HG03108 (cell line): ENCODE measurements around the gene SEZ6L2.
"Not testable (repeated sequence)": the region's sequence is repeated elsewhere in the genome, so short reads cannot be mapped to it uniquely, and the experiment has no call there.

ENCODE experiments used
- ATAC-seq: cut with Tn5 transposase; IDR thresholded peaks from one replicate; pipeline ENCODE4 v1.9.1; 2021; ENCODE audit warnings: moderate library complexity; ENCODE audit not compliant: unreplicated experiment

The SEZ6L2 gene

DNA sequence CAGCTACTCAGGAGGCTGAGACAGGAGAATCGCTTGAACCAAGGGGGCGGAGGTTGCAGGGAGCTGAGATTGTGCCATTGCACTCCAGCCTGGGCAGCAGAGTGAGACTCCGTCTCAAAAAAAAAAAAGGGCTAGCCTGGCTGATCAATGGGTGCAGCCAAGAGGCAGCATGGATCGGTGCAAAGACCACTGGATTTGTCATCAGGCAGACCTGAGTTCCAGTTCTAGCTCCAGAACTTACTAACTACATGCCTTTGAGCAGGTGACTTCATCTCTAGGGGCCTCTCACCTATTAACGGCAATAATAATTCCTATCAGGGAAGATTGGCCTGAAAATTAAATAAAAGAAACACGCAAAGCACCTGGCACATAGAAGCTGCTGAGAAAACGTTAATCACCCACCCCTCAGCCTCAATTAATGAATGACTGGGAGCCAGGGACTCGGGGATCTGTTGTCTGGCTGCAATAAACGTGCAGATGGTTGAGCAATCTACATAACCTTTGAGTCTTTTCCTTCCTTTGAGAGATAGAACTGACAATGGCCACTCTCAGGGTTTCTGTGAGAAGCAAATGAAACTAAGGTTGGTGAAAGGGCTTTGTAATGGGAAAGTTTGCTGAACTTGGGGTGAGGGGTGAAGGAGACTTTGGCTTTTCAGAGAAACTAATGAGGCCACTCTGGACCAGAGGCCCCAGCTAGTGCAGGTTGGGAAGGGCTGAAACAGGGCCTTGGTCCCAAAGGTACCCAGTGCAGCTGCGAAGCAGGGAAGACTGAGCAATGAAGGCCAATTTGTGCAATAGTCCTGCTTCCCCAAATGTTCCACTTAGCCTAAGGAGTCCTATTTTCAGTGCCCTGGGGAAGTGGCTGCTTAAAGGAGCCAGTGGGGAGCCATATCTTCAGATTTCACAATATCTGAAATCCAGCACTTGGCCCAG, 7.6 kb downstream of the SEZ6L2 start:
- no peak for ATAC-seq

DNA sequence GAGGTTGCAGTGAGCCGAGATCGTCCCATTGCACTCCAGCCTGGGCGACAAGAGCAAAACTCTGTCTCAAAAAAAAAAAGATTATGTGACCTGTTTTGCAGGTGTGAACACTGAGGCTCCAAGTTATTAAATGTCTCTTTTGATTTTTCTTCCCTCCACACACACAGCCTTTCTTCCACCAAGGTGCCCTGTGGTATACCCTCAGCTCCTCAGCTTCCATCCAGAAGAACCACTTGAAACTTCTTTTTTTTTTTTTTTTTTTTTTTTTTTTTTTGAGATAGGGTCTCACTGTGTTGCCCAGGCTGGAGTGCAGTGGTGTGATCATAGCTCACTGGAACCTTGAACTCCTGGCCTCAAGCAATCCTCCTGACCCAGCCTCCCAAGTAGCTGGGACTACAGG, 10.0 kb downstream of the SEZ6L2 start:
- ATAC-seq = not testable (repeated sequence)

DNA sequence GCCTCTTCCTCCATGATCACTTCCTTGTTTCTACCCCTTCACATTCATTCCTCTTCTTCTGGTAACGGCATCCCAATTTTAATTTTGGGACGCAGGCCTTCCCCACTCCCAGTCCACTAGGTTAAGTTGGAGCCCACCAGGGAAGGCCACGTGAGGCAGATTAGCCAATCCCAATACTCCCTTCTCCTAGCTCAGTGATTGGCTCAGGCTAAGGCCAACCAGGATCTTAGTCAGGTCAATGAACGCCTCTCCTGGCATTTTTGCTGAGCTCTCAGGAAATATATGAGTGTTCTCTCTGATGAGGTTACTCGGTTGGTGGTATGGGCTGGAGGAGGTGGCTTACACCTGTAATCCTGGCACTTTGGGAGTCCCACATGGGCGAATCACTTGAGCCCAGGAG, 15.4 kb downstream of the SEZ6L2 start:
- no peak for ATAC-seq

DNA sequence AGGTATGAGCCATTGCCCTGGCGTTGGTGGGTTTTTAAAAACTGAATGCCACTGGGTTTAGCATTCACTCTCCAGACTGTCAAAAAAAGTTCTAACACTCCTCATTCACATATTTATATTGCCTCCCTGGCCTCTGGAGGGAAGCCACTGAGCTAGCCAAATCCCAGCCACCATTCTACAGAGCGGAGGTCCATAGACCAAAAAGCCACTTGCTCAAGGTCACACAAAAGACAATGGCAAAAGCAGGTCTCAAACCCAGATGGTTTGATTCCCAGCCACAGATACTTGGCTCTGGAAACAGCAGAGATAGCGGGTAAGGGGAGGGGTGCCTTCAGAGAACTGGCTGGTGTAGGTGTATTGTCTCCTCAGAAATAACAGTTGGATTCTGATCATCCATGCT, 18.3 kb downstream of the SEZ6L2 start:
- no peak for ATAC-seq

DNA sequence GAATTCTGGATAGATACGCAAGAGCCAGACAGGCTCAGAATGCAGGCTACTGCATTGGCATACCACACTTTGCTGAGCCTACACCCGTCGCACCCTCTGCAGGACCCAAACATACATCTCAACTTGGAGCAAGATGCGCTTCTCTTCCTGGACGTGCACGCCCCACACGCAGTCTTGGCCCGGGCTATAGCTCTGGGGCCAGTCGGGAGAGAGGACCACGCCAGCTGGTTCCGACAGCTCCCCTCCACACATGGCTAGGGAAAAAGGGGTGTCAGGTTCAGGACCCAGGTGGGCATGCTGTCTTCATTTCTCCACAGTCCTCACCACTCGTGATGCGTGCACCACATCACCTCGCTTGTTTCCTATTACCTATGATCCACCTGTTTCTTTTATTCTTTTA, 21.2 kb downstream of the SEZ6L2 start:
- no peak for ATAC-seq

DNA sequence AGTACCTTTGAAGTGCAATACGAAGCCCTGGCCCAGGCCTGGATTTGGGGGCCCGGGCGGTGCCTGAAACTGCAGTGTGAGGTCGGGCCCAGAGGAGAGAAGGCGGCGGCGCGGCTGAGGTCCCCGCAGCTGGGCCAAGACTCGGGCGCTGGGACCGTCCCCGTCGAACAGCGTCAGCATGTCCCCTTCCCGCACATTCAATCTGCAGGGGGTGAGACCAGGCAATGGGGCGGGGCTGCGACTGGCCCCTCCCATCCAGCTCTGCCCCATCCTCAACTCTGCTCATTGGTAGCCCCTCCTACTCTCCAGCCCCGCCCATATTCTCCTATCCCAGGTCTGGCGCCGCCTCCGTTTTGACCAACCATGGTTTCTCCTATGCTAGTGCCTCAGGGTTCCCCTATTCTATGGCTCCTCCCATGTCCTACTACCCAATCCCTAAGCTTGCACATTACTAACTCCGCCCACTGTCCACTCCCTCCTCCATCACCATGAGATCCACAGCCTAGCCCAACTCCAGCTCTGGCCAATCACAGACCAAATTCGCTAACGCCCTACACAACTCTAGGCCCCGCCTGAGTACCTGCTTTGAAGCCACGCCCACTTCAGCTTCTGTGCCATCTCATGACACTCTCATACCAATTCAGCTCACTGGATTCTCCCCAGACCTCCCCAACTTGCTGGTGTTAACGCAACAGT, 21.9 kb downstream of the SEZ6L2 start:
- ATAC-seq = no peak

DNA sequence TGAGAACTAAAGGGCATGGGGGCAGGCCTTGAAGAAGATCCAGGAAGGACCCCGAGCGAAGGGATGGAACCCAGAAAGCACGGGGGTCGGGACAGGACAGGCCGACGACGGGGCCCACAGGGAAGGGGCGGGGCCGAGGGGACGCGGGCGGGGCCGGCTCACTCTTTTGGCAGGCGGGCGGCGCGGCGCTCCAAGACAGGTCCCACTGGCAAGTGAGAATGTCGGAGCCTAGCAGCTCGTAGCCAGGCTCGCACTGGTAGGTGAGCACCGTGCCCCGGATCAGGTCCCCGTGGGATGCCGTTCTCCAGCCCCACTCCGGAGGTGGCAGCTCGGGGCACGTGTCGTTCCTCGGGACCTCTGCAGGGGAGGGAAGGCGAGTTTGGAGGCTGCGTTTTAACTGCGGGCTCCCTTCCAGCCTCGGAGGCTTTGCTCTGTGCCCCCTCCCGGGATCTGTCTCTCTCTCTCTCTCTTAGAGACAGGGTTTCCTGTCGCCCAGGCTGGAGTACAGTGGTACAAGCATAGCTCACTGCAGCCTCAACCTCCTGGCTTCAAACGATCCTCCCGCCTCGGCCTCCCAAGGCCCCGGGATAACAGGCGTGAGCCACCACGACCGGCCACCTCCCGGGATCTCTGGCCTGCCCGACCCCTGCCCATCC, 22.6 kb downstream of the SEZ6L2 start:
- ATAC-seq = no peak

DNA sequence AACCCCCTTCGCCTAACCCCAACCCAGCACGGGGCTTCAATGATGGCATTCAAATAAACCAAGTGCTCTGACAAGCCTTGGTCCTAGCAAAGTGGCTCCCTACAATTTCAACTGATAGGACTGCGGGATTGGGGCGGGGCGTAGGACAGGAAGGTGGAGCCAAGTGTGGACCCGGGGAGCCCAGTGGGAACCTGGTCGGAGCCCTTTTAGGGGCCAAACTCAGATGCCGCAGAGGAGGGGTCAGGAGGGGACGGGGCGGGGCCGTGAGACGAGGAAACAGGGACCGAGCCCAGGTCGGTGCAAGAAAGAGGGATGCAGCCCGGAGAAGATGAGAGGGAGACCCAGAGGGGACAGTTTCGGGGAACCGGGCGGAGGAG, 23.1 kb downstream of the SEZ6L2 start:
- no peak for ATAC-seq

DNA sequence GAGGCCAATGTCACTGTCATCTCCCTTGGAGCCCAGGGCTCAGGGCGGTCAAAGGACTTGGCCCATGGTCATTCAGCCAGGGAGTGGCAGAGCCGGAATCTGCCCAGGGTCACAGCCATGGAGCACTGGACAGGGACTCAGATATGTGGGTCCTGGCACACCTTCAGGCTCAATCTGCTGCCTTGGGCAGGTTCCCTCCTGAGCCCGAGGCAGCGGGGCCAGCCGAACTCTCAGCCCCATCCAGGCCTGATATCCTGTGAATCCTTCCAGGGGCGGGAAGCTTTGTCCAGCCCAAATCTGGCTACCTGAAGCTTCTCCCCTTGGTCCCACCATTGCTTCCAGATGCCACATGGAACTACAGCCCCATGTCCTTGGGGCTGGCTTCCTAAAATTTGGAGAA, 24.1 kb downstream of the SEZ6L2 start:
- no peak for ATAC-seq

DNA sequence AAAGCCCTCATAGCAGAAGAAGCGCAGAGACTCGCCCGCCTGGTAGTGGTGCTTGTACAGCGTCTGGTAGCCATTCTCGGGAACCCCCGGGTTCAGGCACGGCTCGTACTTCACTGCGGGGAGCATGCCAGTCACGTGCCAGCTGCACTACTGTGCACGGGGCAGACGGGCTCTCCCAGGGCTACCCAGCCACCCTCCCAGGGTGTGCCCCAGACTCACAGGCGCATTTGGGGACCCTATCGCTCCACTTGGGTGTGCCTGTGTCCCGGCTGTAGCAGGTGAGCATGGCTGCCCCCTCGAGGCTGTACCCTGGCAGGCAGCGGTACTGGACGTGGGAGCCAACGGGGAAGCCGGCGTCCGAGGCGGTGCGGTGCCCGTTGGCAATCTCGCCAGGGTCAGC, 26.0 kb downstream of the SEZ6L2 start:
- ATAC-seq = no peak

DNA sequence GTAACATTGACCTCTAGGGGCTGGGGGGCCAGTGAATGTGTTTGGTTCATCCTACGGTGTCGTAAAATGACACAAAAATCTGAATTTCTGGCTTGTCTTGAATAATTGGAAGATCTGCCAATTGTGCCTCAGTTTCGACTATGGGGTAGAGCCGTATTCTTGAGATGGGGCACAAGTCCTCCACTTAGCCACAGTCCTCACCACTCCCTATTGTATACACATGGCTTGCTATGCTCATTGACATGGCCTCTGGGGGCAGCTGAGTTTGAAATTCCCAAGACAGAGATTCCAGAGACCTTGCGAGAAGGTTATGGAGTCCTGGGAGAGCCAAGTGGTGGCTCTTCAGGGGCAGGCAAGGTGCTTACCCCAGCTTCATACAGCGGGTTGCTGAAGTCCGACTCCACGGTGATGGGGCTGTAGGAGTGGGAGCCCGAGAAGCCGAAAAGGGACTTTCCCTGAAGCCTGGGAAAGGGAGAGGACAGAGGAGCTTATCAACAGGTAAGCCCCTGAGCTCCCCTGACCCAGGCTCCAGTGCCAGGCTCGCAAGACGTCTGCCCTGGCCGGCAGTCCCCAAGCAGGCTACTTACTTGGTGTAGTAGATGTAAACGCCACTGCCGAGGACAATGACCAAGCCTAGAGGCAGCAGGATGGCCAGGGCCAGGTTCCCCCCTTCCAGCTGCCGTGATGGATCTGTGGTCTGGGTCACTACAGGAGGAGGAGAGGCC, 27.4 kb downstream of the SEZ6L2 start:
- ATAC-seq = no peak

DNA sequence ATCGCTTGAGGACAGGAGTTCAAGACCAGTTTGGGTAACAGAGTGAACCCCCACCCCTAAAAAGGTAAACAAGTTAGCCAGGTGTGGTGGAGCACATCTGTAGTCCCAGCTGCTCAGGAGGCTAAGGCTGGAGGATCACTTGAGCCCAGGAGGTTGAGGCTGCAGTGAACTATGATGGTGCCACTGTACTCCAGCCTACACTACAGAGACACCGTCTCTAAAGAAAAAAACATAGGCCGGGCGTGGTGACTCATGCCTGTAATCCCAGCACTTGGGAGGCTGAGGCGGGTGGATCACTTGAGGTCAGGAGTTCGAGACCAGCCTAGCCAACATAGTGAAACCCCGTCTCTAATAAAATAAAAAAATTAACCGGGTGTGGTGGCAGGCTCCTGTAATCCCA, 30.3 kb downstream of the SEZ6L2 start:
- ATAC-seq = not testable (repeated sequence)

DNA sequence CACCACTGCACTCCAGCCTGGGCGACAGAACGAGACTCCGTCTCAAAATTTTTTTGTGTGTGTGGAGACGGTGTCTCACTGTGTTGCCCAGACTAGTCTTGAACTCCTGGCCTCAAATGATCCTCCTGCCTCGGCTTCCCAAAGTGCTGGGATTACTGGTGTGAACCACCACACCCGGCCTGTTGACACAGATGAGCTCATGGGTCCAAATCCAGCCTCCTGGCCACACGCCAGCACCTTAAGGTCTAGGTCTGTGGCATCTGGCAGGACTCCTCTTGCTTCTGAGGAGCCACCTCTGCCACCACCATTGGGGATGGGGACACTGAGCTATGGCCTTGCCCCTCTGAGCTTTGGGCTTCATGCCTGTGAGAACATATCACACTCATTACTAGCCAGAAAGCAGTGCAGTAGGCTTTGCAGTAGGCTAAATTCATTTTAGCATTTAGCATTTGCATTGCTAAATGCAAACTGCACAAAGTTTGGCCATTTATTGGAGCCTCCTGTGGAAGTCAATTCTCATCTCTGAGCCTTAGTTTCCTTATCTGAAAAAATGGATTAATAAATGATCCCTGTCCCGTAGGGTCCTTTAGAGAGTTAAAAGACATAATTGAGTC, 30.8 kb downstream of the SEZ6L2 start:
- no peak for ATAC-seq

DNA sequence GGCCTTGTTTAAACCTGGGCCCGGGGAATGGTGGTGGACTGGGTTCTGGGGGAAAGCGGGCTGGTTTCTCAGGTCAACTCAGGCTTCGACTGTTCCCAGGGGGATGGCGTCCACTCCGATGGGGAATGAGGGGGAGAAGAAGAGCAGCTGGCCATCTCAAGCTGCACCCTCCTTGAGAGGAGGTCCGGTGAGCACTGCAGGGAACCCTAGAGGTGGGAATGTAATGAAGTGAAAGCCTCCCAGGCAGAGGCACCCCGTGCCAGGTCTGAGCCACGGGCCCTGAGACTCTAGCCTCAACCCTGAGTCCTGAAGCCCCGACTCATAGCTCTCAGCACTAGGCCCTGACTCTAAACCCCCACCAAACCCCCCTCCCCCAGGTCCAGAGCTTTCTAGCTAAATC, 35.1 kb downstream of the SEZ6L2 start:
- no peak for ATAC-seq

DNA sequence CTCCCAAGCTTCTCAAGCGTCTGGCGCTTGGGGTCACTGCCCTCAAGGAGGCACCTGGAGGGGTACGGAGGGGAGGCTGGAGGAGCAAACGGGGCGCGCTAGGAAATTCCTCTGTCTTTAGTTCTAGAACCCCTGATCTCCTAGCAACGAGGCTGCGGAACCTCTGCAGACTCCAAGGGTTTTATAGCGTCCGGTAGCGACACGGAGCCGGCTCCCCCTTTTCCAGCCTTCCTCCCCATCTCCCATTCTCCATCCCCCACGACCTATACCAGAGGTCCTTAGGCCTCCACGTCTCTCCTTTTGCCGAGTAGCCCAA, 35.7 kb downstream of the SEZ6L2 start:
- no peak for ATAC-seq

DNA sequence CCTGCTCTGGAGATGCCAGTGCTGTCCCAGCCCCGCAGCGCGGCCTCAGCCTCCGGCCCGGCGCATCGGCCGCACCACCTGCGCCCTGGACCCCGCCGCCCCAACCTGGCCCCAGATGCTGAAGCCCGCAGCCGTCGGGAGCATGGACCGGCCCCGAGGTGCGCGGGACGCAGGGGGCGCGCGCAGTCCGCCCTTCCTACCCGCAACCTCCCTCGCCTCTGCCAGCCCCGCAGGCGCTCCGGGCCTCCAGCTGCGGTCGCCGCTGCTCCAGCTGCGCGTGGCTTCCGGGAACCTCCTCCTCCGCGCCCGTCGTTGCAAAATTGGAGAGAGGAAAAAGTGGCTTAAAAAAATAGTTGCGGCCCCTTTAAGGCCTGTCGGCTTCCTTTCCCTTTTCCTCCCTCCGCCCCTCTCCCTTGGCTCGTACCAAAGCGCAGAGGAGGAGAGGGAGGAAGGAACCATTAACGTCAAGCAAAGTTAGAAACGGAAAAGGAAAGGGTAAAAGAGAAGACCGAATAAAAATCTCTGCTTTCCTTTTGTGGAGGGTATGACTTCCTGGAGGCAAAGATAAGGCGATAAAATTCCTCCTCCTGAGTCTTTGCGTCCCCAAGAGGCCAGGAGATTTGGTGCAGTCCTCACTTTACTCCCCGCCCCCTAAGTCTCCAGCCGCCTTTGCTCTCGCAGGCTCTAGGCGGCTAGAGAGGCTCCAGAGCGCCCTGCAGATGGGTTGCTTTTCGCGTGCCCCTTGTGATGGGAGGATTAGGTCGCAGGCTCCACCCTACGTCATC, 36.3 kb downstream of the SEZ6L2 start, which contains the start of gene CDIPT:
Gene CDIPT, minus strand, starts transcription at position 343 of the 785 bp plus-strand sequence. CDS start 369 bp downstream, outside the sequence.
- ATAC-seq = peak; percentile 91

DNA sequence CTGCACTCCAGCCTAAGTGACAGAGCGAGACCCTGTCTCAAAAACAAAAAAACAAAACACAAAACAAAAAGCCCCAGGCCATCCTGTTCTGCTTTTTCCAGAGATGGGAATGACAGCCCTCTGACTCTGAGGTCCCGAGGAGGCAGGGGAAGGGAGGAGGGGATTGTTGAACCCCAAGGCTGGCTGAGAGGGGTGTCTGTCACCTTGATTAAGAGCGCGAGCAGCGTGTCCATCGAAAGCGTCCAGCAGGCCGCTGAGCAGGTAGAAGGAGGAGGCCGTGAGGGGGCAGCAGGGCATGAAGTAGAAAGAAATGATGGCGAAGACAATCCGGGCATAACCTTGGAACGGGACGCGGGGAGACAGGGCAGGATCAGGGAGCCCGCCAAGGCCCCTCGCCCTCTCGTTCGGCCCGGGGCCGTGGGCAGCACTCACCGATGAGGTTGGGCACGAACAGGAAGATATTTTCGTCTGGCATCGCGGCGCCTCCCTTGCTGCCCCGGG, 36.9 kb downstream of the SEZ6L2 start:
- peak; percentile 6 for ATAC-seq

DNA sequence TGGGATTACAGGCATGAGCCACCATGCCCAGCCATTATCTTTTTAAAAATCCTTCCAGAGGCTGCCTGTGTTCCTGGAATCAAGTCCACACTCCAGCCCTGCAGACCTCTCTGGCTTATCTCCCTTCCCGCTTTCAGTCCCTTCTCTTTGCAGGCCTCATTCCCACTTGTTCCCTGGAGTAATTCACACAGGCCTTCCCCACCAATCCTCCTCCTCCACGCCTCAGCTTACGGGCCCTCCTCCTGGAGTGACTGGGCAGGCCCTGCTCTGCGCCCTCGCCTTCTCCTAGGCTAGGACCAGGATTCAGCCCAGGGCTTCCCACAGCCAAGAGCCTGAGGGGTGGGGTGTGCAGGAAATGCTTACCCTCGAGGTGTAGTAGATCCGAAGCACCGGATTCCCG, 39.1 kb downstream of the SEZ6L2 start:
- ATAC-seq = no peak

DNA sequence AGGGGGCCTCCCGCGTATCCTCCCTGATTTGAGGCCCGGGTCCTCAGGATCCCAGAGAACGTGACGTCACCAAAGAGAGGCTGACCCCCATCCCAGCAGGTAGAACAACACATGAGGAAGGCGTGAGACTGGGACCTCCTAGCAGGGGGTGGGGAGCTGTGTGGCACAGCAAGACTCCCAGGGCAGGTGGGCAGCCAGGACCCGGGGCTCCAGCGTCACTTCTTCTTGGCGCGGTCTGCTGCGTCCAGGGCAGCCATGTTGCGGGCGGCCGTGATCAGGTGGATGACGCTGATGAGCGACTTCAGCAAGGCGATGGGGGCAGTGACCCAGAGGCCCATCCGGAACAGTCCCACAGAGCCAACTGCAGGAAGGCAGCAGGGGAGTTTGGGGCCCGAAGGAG, 40.4 kb downstream of the SEZ6L2 start:
- no peak for ATAC-seq
